Measurements from ENCODE around the gene DIO3.

The DIO3 gene

DNA sequence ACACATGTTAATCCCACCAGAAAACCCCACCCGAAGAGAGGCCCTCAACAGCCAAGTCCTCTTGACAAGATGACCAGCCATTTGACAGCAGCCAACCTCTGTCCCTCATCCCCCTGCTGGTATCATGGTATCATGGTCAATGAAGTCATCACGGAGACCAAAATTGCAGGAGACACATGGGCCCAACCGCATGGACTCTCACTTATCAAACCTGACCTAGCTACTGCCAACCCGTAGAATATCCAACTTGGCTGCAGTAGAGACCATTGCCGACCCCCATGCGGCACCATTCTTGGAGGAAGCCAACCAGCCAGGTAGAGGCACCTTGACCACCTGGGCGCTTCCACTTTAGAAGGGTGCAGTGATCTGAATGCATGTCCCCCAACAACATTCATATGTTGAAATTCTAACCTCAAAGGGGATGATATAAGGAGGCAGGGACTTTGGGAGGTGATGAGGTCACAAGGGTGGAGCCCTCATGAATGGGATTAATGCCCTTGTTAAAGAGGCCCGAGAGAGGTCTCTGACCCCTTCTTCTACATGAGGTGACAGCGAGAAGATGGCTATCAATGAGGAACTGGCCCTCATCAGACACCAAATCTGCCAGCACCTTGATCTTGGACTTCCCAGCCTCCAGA is 33.3 kb downstream of the DIO3 start:
- H3K27ac ChIP-seq = no peak overlapping the region
- DNase-seq (ENCODE audit: low read depth, low spot score) = no peak

DNA sequence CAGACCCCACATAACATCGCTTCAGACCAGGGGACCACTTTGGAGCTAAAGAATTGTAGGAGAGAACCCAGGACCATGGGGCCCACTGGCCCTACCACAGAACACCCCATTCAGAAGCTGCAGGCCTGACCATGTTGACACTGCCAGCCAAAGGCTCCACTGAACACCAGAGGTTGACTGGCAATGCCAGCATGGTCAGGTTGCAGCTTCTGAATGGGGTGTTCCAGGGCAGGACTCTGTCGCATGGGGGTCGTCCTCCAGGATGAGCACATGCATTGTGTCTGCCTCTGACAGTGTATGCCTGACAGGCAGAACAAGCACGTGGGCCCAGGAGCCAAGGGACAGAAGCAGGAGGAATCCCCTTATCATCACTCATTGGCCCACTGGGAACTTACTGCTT is 34.1 kb downstream of the DIO3 start:
- H3K27ac ChIP-seq = no peak overlapping the region
- no peak for DNase-seq (ENCODE audit: low read depth, low spot score)

DNA sequence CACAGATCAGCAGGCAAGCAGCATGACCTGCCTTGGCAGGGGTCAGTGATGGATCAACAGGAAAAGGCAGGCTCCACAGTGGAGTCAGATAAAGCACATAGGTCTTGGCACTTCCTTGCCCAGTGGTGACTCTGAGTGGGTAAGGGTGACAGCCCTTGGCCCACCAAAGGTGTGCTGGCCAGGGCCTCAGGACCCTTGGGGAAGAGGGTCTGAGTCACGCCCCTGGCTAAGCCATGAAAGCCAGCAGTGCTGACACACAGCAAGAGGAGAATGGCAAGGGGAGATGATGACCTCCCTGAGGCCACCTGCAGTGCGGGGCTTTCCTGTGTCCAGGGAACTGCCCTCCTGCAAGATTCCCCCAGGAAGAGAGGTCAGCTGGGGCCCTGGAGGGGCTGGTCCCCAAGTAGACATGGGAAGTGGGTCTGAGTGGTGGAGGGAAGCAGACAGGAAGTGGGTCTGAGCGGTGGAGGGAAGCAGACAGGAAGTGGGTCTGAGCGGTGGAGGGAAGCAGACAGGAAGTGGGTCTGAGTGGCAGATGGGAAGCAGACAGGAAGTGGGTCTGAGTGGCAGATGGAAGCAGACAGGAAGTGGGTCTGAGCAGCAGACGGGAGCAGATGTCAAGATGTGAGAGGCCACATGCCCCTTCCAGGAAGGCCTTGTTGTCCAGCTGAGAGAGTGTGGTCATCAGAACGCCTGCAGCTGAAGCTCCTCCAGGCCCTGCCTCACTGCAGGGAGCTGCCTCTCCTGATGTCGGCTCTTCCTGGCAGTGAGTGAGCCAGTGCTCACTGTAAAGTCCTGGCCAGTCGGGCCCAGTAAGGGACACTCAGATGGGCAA is 34.8 kb downstream of the DIO3 start:
- no peak for DNase-seq (ENCODE audit: low read depth, low spot score)
- H3K27ac ChIP-seq = no peak overlapping the region

DNA sequence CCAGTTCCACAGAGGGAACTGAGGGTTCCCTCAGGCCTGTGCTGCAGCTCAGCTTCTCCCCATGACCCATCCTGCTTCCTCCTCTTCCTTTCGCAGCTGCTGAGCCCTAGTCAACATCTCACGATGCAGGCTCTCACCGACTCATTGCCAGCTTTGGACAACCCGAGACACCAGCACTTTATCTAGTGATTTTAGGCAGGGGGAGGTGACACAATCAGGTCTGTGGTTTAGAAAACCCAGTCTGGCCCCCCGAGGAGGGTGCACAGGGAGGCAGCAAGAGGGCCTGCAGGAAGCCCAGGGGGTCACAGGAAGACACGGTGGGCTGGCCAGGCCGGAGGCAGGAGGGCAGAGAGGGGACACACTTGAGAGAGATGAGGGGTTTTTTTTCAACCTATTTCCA is 35.4 kb downstream of the DIO3 start:
- no peak overlapping the region for H3K27ac ChIP-seq
- no peak for DNase-seq (ENCODE audit: low read depth, low spot score)

DNA sequence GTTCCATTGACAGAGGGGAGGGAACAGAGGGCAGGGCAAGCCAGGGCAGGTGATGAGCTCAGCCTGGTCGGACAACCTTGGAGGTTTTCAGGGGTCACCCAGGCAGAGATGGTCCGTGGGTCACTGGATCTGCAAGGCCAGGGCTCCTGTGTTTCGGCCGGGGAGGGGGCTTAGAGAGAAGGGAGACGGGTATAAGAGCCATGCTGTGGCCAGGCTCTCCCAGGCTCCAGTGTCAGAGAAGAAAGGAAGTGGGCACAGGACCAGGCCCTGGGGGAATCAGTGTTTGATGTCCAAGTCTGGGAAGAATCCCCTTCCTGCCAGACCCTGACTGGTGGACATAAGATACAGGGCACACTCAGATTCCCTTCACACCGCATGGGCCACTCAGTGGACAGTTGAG is 36.9 kb downstream of the DIO3 start:
- DNase-seq (ENCODE audit: low read depth, low spot score) = no peak
- no peak overlapping the region for H3K27ac ChIP-seq

DNA sequence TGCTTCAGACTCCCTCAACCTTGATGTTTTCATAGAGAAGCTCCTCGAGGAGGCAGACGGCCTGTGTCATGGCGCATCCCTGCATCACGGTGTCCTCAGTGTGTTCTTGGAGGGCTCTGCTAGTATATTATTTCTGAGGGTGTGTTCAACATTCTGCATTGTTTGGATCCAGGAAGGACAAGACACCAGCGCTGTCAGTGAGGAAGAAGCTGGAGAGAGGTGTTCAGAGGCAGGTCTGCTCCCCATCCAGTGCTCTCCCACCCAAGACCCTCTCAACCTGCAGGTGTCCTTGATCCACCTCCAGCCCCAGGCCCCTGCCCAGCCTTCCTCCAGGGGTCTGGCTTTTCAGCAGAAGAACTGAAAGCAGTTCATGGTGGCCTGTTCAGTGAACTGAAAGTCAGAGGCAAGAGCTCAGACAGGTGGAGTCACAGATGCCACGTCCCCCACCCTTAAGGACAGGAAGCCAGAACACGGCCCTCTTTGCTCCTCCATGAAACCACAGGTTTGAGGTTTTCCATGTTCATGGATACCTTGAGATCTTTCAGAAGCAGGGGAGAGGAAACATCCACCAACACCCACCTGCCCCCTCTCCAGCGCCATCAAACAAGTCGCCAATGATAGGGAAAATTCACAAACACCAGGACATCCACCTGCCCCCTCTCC is 37.4 kb downstream of the DIO3 start:
- H3K27ac ChIP-seq = no peak overlapping the region
- DNase-seq (ENCODE audit: low read depth, low spot score) = no peak

DNA sequence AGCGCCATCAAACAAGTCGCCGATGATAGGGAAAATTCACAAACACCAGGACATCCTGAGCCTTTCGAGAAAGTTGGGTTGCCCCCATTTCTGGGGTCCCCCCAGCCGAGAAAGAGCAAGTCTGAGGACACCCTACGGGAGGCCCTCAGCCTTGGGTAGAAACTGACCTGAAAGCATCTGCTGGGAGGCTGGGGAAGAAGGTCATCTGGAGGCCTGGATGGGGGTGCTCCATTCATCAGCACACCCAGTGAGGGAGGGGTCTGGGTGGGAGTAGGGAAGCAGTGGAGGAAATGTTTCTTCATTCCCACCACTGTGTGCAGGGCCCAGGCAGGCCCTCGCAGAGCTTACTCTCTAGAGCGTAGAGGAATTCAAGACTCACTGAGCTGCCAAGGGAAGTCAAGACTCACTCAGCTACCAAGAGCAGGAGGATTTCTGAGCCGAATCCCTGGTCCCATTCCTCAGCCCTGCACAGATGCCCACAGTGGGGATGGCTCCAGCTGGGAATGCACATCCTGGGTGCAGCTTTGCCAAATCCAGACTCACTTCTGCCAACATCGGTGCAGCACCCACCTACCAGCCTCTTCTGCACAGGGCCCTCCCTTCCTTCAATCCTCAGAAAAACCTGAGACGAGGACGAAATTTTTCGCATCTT is 38.1 kb downstream of the DIO3 start:
- no peak for DNase-seq (ENCODE audit: low read depth, low spot score)
- H3K27ac ChIP-seq = no peak overlapping the region

DNA sequence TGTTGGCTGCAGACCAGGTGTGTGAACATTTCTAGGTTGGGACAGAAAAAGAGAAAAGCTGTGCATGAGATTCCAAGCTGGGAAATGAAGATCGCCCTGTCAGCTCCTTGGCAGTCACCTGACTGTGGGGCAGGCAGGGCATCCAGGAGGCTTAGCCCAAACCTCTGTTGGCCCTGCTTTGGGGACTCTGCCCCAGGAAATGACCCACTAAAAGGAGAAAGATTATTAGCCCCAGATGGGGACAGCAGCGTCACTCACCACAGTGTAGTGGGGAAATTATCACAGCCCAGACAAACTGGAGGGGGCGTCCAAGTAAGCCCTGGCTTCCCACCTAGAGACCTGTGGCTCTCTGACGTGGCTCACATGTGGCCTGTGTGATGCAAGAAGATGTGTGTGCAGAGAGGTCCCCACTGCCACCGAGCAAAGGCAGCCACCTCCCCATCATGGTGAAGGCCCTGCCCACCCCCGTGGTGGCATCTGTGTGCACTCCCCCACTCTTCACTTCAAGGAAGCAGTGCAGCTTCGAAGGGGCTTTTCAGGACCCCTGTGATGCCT is 39.1 kb downstream of the DIO3 start:
- no peak for DNase-seq (ENCODE audit: low read depth, low spot score)
- no peak overlapping the region for H3K27ac ChIP-seq

DNA sequence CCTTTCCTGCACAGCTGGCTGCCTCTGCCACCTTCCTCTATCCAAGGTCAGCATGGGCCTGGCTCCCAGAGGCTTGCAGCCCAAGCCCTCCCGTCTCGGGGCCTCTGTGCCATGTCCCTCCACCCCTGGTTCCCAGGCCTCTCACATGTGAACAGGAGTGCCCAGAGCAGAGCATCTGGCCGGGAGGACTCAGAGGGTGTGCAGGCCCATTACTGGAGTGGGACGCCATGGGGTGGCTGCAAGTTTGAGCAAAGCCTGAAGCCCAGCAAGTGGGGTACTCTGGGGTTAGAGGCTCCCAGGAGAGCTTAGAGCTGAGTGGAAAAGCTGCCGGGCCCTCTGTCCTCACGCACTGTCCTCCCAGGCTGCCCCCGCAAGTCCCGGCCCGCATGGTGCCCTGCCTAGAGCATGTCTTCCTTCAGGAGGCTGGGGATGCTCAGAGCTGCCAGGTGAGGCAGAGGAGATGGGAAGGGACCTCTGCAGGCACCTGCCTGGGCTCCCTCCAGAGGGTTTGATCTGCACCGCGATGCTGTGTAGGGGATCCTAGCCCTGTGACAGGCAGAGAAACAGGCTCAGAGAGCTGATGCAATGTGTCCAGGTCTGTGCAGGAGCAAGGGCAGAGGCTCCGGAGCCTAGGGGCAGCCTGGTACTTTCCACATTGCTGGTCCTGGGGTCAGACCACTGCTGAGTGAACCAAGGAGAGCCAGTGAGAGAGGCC is 39.8 kb downstream of the DIO3 start:
- H3K27ac ChIP-seq = no peak overlapping the region
- DNase-seq (ENCODE audit: low read depth, low spot score) = no peak

DNA sequence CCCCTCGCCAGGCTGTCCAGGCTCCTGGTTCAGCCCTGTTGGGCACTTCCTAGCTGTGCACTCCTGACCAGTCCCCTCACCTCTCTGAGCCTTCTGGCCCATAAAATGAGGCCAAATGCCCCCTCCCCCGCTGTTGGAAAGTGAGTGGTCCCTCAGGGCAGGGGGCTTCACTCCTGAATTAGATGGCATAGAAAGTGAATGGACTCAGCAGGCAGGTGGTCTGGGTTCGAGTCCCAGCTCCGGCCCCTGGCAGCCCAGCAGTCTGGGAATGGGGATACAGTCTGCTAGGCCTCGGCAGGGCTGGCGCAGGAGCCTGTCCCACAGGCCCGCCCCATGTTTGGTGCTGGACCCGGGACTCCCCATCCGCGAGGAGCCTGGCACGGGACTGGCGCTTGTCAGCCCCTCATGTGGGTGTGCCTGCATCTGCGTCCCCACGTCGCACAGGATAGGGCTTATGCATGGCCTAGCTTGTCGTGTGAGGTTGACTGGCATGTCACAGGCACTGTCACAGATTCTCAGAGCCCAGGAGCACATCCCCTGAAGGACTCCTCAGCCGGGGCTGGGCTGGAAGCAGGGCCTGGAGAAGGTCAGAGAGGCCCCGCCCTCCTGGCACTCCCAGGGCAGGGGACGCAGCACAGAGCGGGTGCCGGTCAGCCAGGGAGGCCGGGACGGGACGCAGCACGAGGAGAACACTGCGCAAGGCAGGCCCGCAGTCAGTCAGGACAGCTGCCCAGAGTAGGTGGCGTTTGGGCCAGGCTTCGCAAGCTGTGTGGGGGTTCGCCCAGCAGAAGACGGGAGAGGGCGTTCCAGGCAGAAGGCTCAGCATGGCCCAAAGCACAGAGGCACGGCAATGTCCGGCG is 40.5 kb downstream of the DIO3 start:
- no peak for DNase-seq (ENCODE audit: low read depth, low spot score)
- H3K27ac ChIP-seq = no peak overlapping the region

DNA sequence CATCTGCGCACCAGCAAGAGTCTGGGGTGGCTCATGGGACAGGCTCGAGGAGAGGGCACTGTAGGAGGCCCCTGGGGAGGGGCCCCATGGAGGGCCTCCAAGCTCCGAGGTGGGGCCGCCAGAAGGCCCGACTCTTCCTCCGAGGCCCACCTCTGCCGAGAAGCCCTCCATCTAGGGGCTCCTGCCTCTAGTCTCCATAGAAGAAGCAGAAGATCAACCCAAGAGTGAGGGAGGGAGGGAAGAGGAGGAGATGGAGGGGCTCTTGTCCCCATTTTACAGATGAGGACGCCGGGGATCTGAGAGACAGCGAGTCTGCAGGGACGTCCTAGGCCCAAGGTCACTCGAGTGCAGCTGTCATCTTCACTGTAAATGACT is 41.2 kb downstream of the DIO3 start:
- DNase-seq (ENCODE audit: low read depth, low spot score) = no peak

DNA sequence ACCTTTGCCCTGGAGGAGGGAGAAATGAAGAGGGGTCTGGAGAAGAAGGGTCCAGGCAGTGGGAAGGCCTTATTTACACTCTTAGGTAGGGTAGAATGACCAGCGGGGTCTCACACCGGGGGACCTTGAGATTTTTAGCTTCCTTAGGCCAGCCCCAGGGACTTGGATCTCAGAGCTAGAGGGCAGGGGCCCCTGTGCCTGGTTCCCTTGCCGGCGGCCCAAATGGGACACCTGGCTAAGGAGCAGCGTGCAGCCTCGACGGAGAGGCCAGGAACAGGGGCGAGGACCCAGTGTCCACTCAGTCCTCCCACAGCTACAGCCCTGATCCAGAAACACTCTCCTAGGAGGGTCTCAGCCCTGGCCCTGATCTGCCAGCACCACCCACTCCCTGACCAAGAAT is 41.8 kb downstream of the DIO3 start:
- H3K27ac ChIP-seq = no peak overlapping the region
- DNase-seq (ENCODE audit: low read depth, low spot score) = no peak

More for the DNA sequence above, 41.2 kb downstream of the DIO3 start:
- no peak overlapping the region for H3K27ac ChIP-seq

DNA sequence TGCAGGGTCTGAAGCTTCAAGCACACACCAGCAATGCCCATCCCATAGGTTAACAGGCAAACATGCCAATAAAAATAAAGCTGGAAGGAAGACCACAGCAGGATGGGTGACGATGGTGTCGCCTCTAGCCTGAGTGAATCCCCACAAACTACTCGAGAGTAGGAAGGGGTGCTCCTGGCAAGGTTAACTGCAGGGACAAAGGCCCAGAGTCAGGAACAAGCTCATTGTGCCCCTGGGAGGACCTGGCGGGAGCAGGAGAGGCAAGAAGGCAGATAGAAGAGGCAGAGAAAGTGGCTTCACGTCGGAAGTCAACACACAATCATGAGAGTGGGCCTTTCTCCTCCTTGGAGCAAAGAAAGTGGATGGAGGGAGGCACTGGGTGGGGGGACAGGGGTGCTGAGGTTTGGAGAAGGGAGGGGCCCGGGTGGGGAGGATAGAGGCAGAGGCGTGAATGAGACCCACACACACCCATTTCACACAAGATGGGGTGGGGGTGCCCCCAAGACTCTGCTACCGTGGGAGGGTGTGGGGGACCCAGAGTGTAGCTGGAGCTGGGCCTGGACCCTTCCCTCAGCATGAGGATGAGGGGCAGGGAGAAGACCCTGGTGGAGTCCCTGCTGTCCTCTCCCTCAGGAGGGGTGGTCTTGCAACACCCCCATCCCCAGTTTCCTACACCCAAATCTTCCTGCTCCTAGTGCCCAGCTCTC is 43.1 kb downstream of the DIO3 start:
- H3K27ac ChIP-seq = no peak overlapping the region
- no peak for DNase-seq (ENCODE audit: low read depth, low spot score)

DNA sequence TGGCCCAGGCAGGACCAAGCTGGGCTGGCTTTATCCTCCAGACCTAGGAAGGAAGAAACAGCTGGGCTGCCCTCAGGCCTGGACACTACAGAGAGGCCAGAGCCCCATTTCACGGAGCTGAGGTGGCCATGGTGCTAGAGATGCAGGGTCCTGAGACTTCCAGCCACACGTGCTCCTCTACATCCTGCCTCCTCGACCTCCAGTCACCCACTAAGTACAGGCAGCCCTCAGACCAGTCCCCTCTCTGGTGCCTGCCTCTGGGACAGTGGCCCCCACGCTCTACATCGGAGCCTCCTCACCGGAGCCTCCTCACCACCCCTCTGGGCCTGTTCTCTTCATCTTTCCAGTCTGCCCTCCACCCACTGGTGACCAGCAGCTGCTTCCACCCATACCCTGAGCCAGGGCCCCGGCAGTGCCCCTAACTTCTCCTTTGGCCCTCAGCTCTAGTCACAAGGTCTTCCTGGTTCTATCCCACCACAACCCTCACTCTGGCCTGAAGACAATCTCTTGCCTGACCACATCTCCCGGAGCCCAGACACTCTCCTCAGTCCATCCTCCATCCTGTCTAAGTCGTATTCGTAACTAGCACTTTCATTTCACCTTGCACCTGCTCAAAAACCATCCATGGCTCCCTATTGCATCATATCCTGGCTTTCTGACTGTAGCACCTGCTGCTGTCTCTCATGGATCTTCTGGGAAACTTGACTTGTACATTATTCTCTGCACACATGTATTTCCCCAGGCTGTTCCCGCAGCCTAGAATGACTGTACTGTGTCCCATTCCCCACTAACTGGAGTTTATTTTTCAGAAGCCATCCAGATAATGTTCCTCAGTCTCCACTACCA is 43.9 kb downstream of the DIO3 start:
- no peak overlapping the region for H3K27ac ChIP-seq
- DNase-seq (ENCODE audit: low read depth, low spot score) = no peak

DNA sequence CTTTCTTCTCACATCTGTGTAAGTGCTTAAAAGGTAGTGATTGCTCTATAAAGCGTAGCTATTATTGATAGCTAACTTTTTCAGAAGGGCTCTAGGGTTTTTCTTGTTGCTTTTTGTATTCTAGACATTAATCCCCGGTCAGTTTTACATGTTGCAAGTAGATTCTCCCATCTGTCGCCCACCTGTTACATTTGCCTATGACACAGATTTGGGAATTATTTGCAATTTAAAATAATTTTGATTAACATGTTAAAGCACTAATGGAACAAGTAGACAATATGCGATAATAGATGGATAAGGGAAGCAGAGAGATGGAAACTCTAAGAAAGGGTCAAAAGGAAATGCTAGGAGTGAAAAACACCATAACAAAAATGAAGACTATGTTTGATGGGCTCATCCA is 44.5 kb downstream of the DIO3 start:
- H3K27ac ChIP-seq = no peak overlapping the region
- no peak for DNase-seq (ENCODE audit: low read depth, low spot score)
